ENCODE data around the gene TK1.

DNA sequence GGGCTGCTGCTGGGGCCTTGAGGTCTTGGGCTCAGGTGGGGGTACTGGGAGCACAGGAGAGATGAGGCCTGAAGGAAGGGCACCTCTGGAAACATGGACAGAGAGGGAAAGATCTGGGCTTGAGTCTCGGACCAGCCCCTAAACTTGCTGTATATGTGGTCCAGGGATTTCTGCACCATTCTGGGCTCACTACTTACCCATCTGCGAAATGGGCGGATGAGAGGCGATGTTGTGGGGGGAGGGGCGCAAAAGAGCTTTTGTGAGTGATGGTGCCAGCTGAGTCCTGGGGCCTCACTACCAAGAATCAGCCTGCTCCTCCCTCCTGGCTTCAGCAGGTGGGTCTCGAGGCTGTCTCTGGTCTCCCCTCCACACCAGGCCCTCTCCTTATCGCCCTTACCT lies 40.4 kb downstream of the TK1 start:
- TF ChIP-seq POLR2A (IDR thresholded peaks at IDR 0.05), result no peak
- TF ChIP-seq, protein P1, sequence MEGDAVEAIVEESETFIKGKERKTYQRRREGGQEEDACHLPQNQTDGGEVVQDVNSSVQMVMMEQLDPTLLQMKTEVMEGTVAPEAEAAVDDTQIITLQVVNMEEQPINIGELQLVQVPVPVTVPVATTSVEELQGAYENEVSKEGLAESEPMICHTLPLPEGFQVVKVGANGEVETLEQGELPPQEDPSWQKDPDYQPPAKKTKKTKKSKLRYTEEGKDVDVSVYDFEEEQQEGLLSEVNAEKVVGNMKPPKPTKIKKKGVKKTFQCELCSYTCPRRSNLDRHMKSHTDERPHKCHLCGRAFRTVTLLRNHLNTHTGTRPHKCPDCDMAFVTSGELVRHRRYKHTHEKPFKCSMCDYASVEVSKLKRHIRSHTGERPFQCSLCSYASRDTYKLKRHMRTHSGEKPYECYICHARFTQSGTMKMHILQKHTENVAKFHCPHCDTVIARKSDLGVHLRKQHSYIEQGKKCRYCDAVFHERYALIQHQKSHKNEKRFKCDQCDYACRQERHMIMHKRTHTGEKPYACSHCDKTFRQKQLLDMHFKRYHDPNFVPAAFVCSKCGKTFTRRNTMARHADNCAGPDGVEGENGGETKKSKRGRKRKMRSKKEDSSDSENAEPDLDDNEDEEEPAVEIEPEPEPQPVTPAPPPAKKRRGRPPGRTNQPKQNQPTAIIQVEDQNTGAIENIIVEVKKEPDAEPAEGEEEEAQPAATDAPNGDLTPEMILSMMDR (IDR thresholded peaks at IDR 0.05), result no peak
